ENCODE results near the gene ARIH2. TPM values are rescaled to one million over a fixed set of nuclear protein-coding genes. Genes with fewer than 3 reads are reported as not detected.

ARIH2 gene
- total and polyA plus RNA-seq, 8 donors: 29.8 to 202 (median 51.5) TPM

DNA sequence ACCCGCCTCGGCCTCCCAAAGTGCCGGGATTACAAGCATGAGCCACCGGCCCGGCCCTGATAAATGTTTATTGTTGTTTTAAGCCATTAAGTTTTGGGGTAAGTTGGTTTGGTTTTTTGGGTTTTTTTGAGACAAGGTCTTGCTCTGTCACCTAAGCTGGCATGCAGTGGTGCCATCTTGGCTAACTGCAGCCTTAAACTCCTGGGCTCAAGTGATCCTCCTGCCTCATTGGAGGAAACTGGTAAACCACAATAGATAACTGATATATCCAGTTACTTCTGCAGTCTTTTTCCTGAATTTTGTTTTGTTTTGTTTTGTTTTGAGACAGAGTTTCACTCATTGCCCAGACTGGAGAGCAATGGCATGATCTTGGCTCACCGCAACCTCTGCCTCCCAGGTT, 24.1 kb upstream of the ARIH2 start:
- no peak overlapping the region for H3K27ac ChIP-seq
- intact Hi-C loops (cut with DNase I; ENCODE audit: low total_unique reads): no loop called here
- peaks cover 13 to 29% (median 18%) of the 10 kb centered on the region in 4 donors for H3K4me1 ChIP-seq
- no peaks in the 10 kb centered on the region for H3K9me3 ChIP-seq
- DNase-seq: no peak
- no peak overlapping the region for H3K4me3 ChIP-seq
- no peak for TF ChIP-seq POLR2A (IDR thresholded peaks at IDR 0.05)
- no peak for TF ChIP-seq POLR2AphosphoS5 (IDR thresholded peaks at IDR 0.05)
- TF ChIP-seq, protein P1, sequence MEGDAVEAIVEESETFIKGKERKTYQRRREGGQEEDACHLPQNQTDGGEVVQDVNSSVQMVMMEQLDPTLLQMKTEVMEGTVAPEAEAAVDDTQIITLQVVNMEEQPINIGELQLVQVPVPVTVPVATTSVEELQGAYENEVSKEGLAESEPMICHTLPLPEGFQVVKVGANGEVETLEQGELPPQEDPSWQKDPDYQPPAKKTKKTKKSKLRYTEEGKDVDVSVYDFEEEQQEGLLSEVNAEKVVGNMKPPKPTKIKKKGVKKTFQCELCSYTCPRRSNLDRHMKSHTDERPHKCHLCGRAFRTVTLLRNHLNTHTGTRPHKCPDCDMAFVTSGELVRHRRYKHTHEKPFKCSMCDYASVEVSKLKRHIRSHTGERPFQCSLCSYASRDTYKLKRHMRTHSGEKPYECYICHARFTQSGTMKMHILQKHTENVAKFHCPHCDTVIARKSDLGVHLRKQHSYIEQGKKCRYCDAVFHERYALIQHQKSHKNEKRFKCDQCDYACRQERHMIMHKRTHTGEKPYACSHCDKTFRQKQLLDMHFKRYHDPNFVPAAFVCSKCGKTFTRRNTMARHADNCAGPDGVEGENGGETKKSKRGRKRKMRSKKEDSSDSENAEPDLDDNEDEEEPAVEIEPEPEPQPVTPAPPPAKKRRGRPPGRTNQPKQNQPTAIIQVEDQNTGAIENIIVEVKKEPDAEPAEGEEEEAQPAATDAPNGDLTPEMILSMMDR (IDR thresholded peaks at IDR 0.05): no peak
- no peak for TF ChIP-seq EP300 (IDR thresholded peaks at IDR 0.05)
- H3K27me3 ChIP-seq: no peaks in the 10 kb centered on the region
- WGBS, 5 donors: 94 to 99% (median 95%) methylated on average over 6 of the region's 6 CpGs
- H3K36me3 ChIP-seq: peaks cover 0 to 24% (median 23%) of the 10 kb centered on the region in 4 donors

DNA sequence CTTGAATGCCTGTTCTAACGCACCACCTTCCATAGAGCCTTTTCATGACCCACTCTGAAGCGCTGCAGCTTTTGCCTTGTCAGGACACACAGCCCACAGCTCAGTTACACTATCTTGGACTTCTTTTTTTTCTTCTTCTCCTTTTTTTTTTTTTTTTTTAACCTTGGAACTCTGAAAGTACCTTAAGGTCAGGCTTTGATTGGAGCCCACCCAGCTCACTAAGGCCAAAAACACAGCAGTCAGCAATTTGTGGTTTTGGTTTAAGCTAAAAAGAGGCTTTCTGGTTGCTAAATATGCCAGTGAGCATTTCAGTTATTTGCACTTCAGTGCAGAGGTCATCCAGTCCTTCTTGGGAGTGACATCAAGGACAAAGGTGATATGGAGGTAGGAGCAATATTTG, 21.7 kb upstream of the ARIH2 start:
- Histone ChIP-seq H3K9me3 (no peaks in the 10 kb centered on the region), H3K4me3 (no peak overlapping the region), H3K27me3 (no peaks in the 10 kb centered on the region), H3K27ac (peak overlapping the region in 3 of 5 donors; percentile 79 to 90 (median 85)), H3K36me3 (peaks cover 0 to 2% (median 1%) of the 10 kb centered on the region in 4 donors), H3K4me1 (peaks cover 13 to 30% (median 18%) of the 10 kb centered on the region in 4 donors)
- no peak for TF ChIP-seq POLR2A (IDR thresholded peaks at IDR 0.05)
- no peak for TF ChIP-seq POLR2AphosphoS5 (IDR thresholded peaks at IDR 0.05)
- TF ChIP-seq EP300 (IDR thresholded peaks at IDR 0.05): no peak
- TF ChIP-seq, protein P1 (IDR thresholded peaks at IDR 0.05): no peak
- intact Hi-C loops (cut with DNase I; ENCODE audit: low total_unique reads): no loop called here
- WGBS, 5 donors: 75 to 88% (median 85%) methylated on average over 2 of the region's 2 CpGs
- DNase-seq: peak in 1 of 2 donors; percentile 21

DNA sequence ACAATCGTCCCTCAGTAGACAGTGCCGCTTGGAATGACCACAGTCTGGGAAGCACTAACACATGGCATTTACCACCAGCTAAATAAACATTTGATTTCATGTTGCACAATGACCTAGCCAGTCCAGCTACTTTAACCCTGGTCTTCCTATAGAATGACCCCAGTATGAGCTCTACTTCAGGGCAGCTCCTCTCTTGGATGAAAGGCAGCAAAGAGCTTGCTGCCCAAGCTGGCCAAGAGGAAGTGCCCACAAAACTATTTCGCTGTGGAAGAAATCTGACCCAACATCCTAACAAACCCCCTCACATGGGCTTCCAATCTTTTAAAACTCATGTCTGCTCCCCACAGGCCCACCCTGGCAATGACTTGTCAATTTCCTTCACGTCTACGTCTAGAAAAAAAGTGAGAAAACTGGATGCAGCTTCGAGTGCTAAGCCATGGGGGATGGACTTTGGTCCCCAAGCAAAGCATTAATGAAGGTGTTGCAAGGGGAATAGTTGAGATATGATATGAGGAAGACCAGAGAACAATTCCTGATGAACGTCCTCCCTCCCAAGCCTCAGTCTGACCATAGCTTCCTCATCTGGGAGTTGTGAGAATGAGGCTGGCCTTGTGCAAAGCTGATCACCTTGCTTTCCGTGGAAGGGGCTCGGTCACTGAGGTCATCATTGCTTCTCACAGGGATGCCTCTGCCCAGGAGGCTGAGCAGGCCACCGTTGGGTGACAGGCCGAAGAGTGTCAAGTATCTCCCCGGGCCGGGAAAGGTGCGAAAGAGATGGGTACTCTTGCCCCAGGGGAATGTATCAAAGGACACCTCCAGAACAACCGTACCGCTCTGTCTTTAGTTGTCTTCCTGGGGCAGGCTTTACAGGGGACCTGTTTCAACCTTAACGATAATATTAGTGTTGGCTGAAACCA, 20.9 kb upstream of the ARIH2 start:
- peak overlapping the region; percentile 71 to 80 (median 76) for H3K4me3 ChIP-seq
- intact Hi-C loops (cut with DNase I; ENCODE audit: low total_unique reads): no loop called here
- no peaks in the 10 kb centered on the region for H3K27me3 ChIP-seq
- TF ChIP-seq POLR2AphosphoS5 (IDR thresholded peaks at IDR 0.05) (no peak), EP300 (IDR thresholded peaks at IDR 0.05) (no peak), POLR2A (IDR thresholded peaks at IDR 0.05) (no peak)
- TF ChIP-seq, protein P1 (IDR thresholded peaks at IDR 0.05): no peak
- H3K9me3 ChIP-seq: no peaks in the 10 kb centered on the region
- no peaks in the 10 kb centered on the region for H3K36me3 ChIP-seq
- peaks cover 13 to 30% (median 18%) of the 10 kb centered on the region in 4 donors for H3K4me1 ChIP-seq
- peak in 1 of 2 donors; percentile 31 for DNase-seq
- WGBS, 5 donors: 35 to 48% (median 37%) methylated on average over 14 to 17 of the region's 17 CpGs
- H3K27ac ChIP-seq: peak overlapping the region; percentile 79 to 90 (median 85)

DNA sequence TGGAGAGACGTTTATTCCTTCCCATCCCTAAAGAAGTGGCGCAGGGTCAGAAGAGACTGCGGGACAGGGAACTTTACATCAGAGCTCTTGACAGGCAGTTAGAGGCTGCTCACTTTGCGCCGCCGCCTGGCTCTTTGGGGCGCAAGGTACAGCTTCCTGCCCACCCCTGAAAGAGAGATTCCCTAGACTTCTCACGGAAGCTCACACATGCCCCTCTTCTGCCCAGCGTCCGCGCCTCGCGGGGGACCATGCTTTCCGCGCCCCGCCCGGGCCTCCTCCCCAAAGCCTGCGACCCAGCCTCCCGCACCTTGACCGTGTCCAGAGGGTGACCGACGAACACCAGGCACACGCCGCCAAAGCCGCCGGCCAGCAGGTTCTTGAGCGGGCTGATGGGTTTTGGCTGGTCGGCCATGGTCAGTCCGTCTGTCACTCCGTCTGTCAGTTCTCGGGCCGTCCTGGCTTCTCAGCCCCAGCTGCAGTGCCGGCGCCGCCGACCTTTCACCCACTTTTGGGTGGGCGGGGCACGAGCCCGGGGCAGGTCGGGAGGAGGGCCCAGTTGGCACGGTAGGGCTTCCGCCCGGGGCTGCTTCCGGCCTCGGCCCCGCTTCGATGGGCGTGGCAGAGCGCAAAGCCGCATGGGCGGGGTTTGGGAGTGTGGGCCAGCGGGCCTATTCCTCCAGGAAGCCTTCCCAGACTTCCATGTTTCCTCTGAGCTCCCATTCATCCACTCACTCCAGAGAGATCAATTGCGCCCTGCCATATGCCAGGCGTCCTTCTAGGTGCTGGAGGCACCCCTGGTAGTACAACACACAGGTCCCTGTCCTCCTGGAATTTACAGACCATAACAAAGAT, 20.0 kb upstream of the ARIH2 start, which contains the start of gene SLC25A20:
Gene SLC25A20, minus strand, starts transcription at position 500 of the 852 bp plus-strand sequence. Its CDS starts 88 bp downstream, at position 412.
- peak within 1 kb of the TSS; percentile 79 to 90 (median 85) for H3K27ac ChIP-seq
- intact Hi-C loops (cut with DNase I; ENCODE audit: low total_unique reads): no loop called here

More for the DNA sequence above, 20.0 kb upstream of the ARIH2 start, which contains the start of gene SLC25A20:
- Histone ChIP-seq H3K27me3 (no peaks in the 10 kb centered on the region), H3K9me3 (no peaks in the 10 kb centered on the region), H3K4me1 (peaks cover 13 to 30% (median 18%) of the 10 kb centered on the region in 4 donors), H3K4me3 (peak within 1 kb of the TSS; percentile 71 to 80 (median 76)), H3K36me3 (no peaks in the 10 kb centered on the region)
- 2 to 4% (median 3%) methylated on average over 35 to 54 of the region's 54 CpGs for WGBS, 5 donors
- peak; percentile 96 for DNase-seq
- TF ChIP-seq POLR2A (IDR thresholded peaks at IDR 0.05) (no peak), POLR2AphosphoS5 (IDR thresholded peaks at IDR 0.05) (peak; percentile 68 to 91 (median 87))

Measured in stomach (tissue), 9 donors.